Endothelial cell of umbilical vein (primary cell): ENCODE measurements around the gene S100A1. TPM values are rescaled to one million over a fixed set of nuclear protein-coding genes. Genes with fewer than 3 reads are reported as not detected.

ENCODE experiments used
- BruUV-seq: library from RNA; stranded (reverse); fragments of 400-500 nt; replicated peaks from 2 replicates; lab custom pipeline; 2021; lab: Mats Ljungman, UMichigan
- CTCF ChIA-PET: fragments of 300-600, 350-600 bp; sonication (Branson Sonifier 250); formaldehyde crosslinking; loops from one replicate; lab custom pipeline; 2021; ENCODE audit warnings: antibody characterized with exemption, inconsistent platforms; lab: Charles Lee
- POLR2A ChIA-PET: fragments of 300-600, 350-600 bp; sonication (Branson Sonifier 250); formaldehyde crosslinking; loops from one replicate; lab custom pipeline; 2021; ENCODE audit warnings: antibody characterized with exemption, inconsistent platforms; lab: Charles Lee
- DNase-seq: peaks from one replicate; pipeline ENCODE4 v3.0.0-alpha.2; 2011; ENCODE audit warnings: low read depth, low spot score
- FAIRE-seq: peaks from 2 replicates; lab custom pipeline; 2011; peaks lifted over from hg19 to GRCh38; lab: Jason Lieb, UNC
- H2AFZ ChIP-seq: 2 replicates; pipeline ENCODE4 v1.6.0; 2012; ENCODE audit warnings: low read depth, low read length, control low read depth, inconsistent platforms
- H3K27ac ChIP-seq: 2 replicates; pipeline ENCODE4 v1.5.1; 2011; ENCODE audit warnings: low read depth, mild to moderate bottlenecking, control low read depth, low read length, moderate library complexity; ENCODE audit not compliant: insufficient read depth
- H3K27me3 ChIP-seq, 2 experiments: 2 replicates each; pipeline versions ENCODE4 v1.6.0 to v1.6.1; 2011; ENCODE audit warnings: low read length in 2 of 2, mixed read lengths in 1 of 2; ENCODE audit not compliant: control insufficient read depth in 2 of 2, insufficient read depth in 2 of 2
- H3K36me3 ChIP-seq, 2 experiments: 2 replicates in 1 of 2; 3 replicates in 1 of 2; pipeline ENCODE4 v1.5.1; 2011; ENCODE audit warnings: low read length in 2 of 2, mild to moderate bottlenecking in 1 of 2, moderate library complexity in 1 of 2; ENCODE audit not compliant: control insufficient read depth in 2 of 2, insufficient read depth in 2 of 2; ENCODE audit errors: extremely low read depth in 1 of 2
- H3K4me1 ChIP-seq: 3 replicates; pipeline ENCODE4 v1.5.1; 2011; ENCODE audit warnings: mild to moderate bottlenecking, low read length; ENCODE audit not compliant: control insufficient read depth, insufficient read depth; ENCODE audit errors: extremely low read depth
- H3K4me2 ChIP-seq: 2 replicates; pipeline ENCODE4 v1.6.1; 2011; ENCODE audit warnings: low read length, control low read depth, mixed read lengths; ENCODE audit not compliant: insufficient read depth
- H3K4me3 ChIP-seq, 3 experiments: fragments of 200-600 bp in 1 of 3; sonication (generic), shearing (Covaris generic) in 1 of 3; replicated peaks in 1 of 3; 2 replicates each; pipeline ENCODE4 v1.5.1; 2011 to 2016; ENCODE audit warnings: control low read depth in 3 of 3, low read length in 3 of 3, mild to moderate bottlenecking in 2 of 3, inconsistent platforms in 1 of 3, low read depth in 1 of 3, moderate library complexity in 1 of 3; ENCODE audit not compliant: insufficient read depth in 1 of 3
- H3K79me2 ChIP-seq: 2 replicates; pipeline ENCODE4 v1.6.0; 2012; ENCODE audit warnings: low read length, inconsistent platforms; ENCODE audit not compliant: control insufficient read depth, insufficient read depth
- H3K9ac ChIP-seq: replicated peaks from 2 replicates; pipeline ENCODE3; 2011; ENCODE audit warnings: low read length, control low read depth; ENCODE audit not compliant: insufficient read depth; ENCODE audit errors: extremely low read depth
- H3K9me1 ChIP-seq: replicated peaks from 3 replicates; pipeline ENCODE4 v1.6.0; 2011; ENCODE audit warnings: mild to moderate bottlenecking, low read length; ENCODE audit not compliant: control insufficient read depth, insufficient read depth; ENCODE audit errors: extremely low read depth
- H3K9me3 ChIP-seq: replicated peaks from 2 replicates; pipeline ENCODE4 v1.5.1; 2012; ENCODE audit warnings: low read length, inconsistent platforms; ENCODE audit not compliant: control insufficient read depth, insufficient read depth
- H4K20me1 ChIP-seq: replicated peaks from 2 replicates; pipeline ENCODE3; 2011; ENCODE audit warnings: mild to moderate bottlenecking, low read length; ENCODE audit not compliant: control insufficient read depth, insufficient read depth; ENCODE audit errors: extremely low read depth
- CTCF ChIP-seq, 2 donors: IDR thresholded peaks; 1 replicate in 1 of 2; 2 replicates in 1 of 2; pipeline ENCODE4 v1.5.1; 2011; ENCODE audit warnings: low read length in 2 of 2, mild to moderate bottlenecking in 2 of 2, moderate library complexity in 2 of 2, control low read depth in 1 of 2, inconsistent platforms in 1 of 2, low read depth in 1 of 2; ENCODE audit not compliant: insufficient read depth in 1 of 2; ENCODE audit errors: extremely low read depth in 1 of 2
- JUN ChIP-seq: IDR thresholded peaks from 2 replicates; pipeline ENCODE4 v1.6.1; 2011; ENCODE audit warnings: borderline replicate concordance, low read depth; ENCODE audit not compliant: insufficient read length, insufficient read depth
- POLR2A ChIP-seq: IDR thresholded peaks from 2 replicates; pipeline ENCODE4 v1.6.1; 2012; ENCODE audit warnings: low read depth, mild to moderate bottlenecking, control low read depth, low read length
- POLR2AphosphoS5 ChIP-seq: IDR thresholded peaks from 2 replicates; pipeline ENCODE4 v1.6.1; 2012; ENCODE audit warnings: low read depth, mild to moderate bottlenecking, control low read depth, low read length, moderate library complexity; ENCODE audit not compliant: insufficient read depth
- dilution Hi-C: fragments of 300-500 bp; cut with MboI; formaldehyde crosslinking; loops from one replicate; pipeline ENCODE4 v1.15.0; 2019; ENCODE audit warnings: low sequenced_read_pairs; ENCODE audit not compliant: extremely low pct_ligation_motif_present
- intact Hi-C: fragments of 100-400 bp; cut with micrococcal nuclease; formaldehyde crosslinking; loops from one replicate; pipeline ENCODE4 v1.10.0; 2022
- polyA plus RNA-seq, 4 experiments: library from polyadenylated mRNA; depleted of rRNA in 3 of 4; stranded (reverse) in 3 of 4; unstranded in 1 of 4; fragments of >200 nt; gene quantifications; 2 replicates each; pipeline versions ENCODE4 v1.2.1 to v1.2.3, GENCODE V29; 2011 to 2012; ENCODE audit warnings: missing spikeins in 1 of 4
- total RNA-seq: library from RNA; stranded (reverse); gene quantifications from 2 replicates; pipeline ENCODE4 v1.2.3, GENCODE V29; 2021

Gene S100A1
- total and polyA plus RNA-seq, 2 donors (not counting 3 experiments of a cell fraction or from before 2014, with no cell fraction given), result not detected

GRCh38 chr1:153602749-153603148, 25.5 kb upstream of the S100A1 start:
- Histone ChIP-seq H3K36me3 (peaks cover 12 to 13% of the 10 kb centered on the region in 2 experiments), H3K4me2 (no peak overlapping the region), H3K79me2 (peaks cover 14% of the 10 kb centered on the region), H3K9ac (no peak overlapping the region), H3K27ac (no peak overlapping the region), H3K4me3 (no peak overlapping the region), H4K20me1 (no peaks in the 10 kb centered on the region), H3K27me3 (no peaks in the 10 kb centered on the region), H3K9me1 (no peaks in the 10 kb centered on the region), H2AFZ (no peak overlapping the region), H3K9me3 (no peaks in the 10 kb centered on the region), H3K4me1 (peaks cover 29% of the 10 kb centered on the region)
- no TSS peak for BruUV-seq
- no peak for FAIRE-seq
- POLR2A ChIA-PET, result interaction anchor here (2.4 kb wide), 1 partner anchor 24 kb away, joined by 11 read pairs; the partner anchor contains the start of gene S100A13
- DNase-seq, result no peak
- TF ChIP-seq CTCF (IDR thresholded peaks at IDR 0.05; ENCODE audit: extremely low read depth in 1 of 2, insufficient read depth in 1 of 2, low read depth in 1 of 2, low read length in 2 of 2) (no peak), POLR2A (peak; percentile 11), JUN (no peak)
- dilution Hi-C loops, result no loop called here
- intact Hi-C loops, result no loop called here
- CTCF ChIA-PET, result interaction anchor here (1.4 to 2.5 kb wide), 2 partner anchors 10 to 31 kb away, joined by 5 to 9 read pairs; partner anchors contain the start of gene S100A16

- Histone ChIP-seq H3K9me1 (no peaks in the 10 kb centered on the region), H3K27ac (no peak overlapping the region), H3K9ac (peak overlapping the region; percentile 9), H2AFZ (no peak overlapping the region), H3K27me3 (no peaks in the 10 kb centered on the region), H4K20me1 (no peaks in the 10 kb centered on the region), H3K79me2 (peaks cover 27% of the 10 kb centered on the region), H3K36me3 (peaks cover 13% of the 10 kb centered on the region in 2 experiments), H3K4me1 (peaks cover 39% of the 10 kb centered on the region), H3K4me2 (no peak overlapping the region), H3K4me3 (no peak overlapping the region), H3K9me3 (no peaks in the 10 kb centered on the region)
- FAIRE-seq, result no peak
- no peak for TF ChIP-seq POLR2AphosphoS5
- TF ChIP-seq JUN, result no peak
- intact Hi-C loops (no loop called here), dilution Hi-C loops (no loop called here)
- no peak for DNase-seq
- CTCF ChIA-PET, result interaction anchor here (2.2 to 7.7 kb wide), 3 partner anchors 21 to 34 kb away, joined by 13 to 54 read pairs (median 42); partner anchors contain the start of genes CHTOP, S100A1 and S100A13
- POLR2A ChIA-PET, result interaction anchor here (0.6 to 4.9 kb wide), 8 partner anchors 8 to 370 kb away, joined by 3 to 28 read pairs (median 7); partner anchors contain the start of genes CHTOP and S100A14
- no TSS peak for BruUV-seq
Observed at GRCh38 chr1:153606194-153606593, 22.0 kb upstream of the S100A1 start.
